ENCODE data around the gene SON. TPM values are rescaled to one million over a fixed set of nuclear protein-coding genes. Genes with fewer than 3 reads are reported as not detected.
A peak's percentile ranks its signal among the peaks of the same experiment; 100 is the strongest.

SON gene
- total and polyA plus RNA-seq, 2 of the 13 experiments (the other 11 are each of a cell fraction or from before 2014, with no cell fraction given): 61.3 to 78.3 TPM

GRCh38 chr21:33588485-33589335 lies 45.9 kb downstream of the SON start, which contains the start of gene DONSON (continued):
- TF ChIP-seq ZNF563 (CRISPR knock-in tag; IDR thresholded peaks at IDR 0.05) (peak; percentile 89), ZNF576 (CRISPR knock-in tag; IDR thresholded peaks at IDR 0.05) (0 out of 2 replicates have a peak, but pooled peaks have one; percentile 33), ZNF850 (CRISPR knock-in tag; conservative IDR thresholded peaks at IDR 0.05) (no peak), AKAP8 (CRISPR knock-in tag; IDR thresholded peaks at IDR 0.05) (peak; percentile 76), ZNF292 (CRISPR knock-in tag; IDR thresholded peaks at IDR 0.05; ENCODE audit: borderline replicate concordance, low read depth) (peak; percentile 71; the same call in 1 of the 2 replicates), ZNF619 (CRISPR knock-in tag; IDR thresholded peaks at IDR 0.05) (0 out of 2 replicates have a peak, but pooled peaks have one; percentile 46), ZSCAN9 (CRISPR knock-in tag; IDR thresholded peaks at IDR 0.05; ENCODE audit: borderline replicate concordance) (peak; percentile 36; the same call in 1 of the 2 replicates), RELA (CRISPR knock-in tag; IDR thresholded peaks at IDR 0.05) (no peak), ZNF501 (CRISPR knock-in tag; IDR thresholded peaks at IDR 0.05) (peak; percentile 64; the same call in 1 of the 2 replicates), POLR2AphosphoS5 (IDR thresholded peaks at IDR 0.05; ENCODE audit: low read depth, low read length) (peak; percentile 77), SKI (IDR thresholded peaks at IDR 0.05; ENCODE audit: partially characterized antibody) (peak; percentile 63), ZSCAN12 (CRISPR knock-in tag; IDR thresholded peaks at IDR 0.05) (peak; percentile 82; the same call in 1 of the 2 replicates), ZNF136 (CRISPR knock-in tag; IDR thresholded peaks at IDR 0.05; ENCODE audit: low read depth) (no peak), MAFK (conservative IDR thresholded peaks at IDR 0.05 in 1 of 2, IDR thresholded peaks at IDR 0.05 in 1 of 2; ENCODE audit: low read length in 2 of 2) (no peak), PAXIP1 (CRISPR knock-in tag; conservative IDR thresholded peaks at IDR 0.05) (peak; percentile 75), MYC (CRISPR knock-in tag; IDR thresholded peaks at IDR 0.05; ENCODE audit: borderline replicate concordance) (peak; percentile 66), TAF1 (CRISPR knock-in tag; IDR thresholded peaks at IDR 0.05) (peak; percentile 74), FOXA1 (IDR thresholded peaks at IDR 0.05) (no peak), FOXA1 (CRISPR knock-in tag; IDR thresholded peaks at IDR 0.05) (0 out of 2 replicates have a peak, but pooled peaks have one; percentile 3), THRA (CRISPR knock-in tag; IDR thresholded peaks at IDR 0.05; ENCODE audit: borderline replicate concordance) (peak; percentile 86; the same call in 1 of the 2 replicates), FOXJ3 (CRISPR knock-in tag; IDR thresholded peaks at IDR 0.05; ENCODE audit: borderline replicate concordance) (no peak; the same call in 1 of the 2 replicates), ZEB1 (IDR thresholded peaks at IDR 0.05; ENCODE audit: insufficient replicate concordance, low read depth) (no peak), TGIF2 (CRISPR knock-in tag; IDR thresholded peaks at IDR 0.05) (peak; percentile 31; the same call in 1 of the 2 replicates)

All from HepG2 (cell line).